B cell (primary cell): ENCODE measurements around the gene TTC9C.

Source experiments
- EZH2 ChIP-seq: IDR thresholded peaks from 2 replicates; pipeline ENCODE4 v1.6.1; 2012; ENCODE audit warnings: borderline replicate concordance, low read depth, mild to moderate bottlenecking, moderate library complexity, low read length; ENCODE audit not compliant: insufficient read depth, poor library complexity, severe bottlenecking
- TF ChIP-seq, protein P1 (sequence below): fragments of 200-600 bp; IDR thresholded peaks from one replicate; pipeline ENCODE4 v1.8.0; 2022; ENCODE audit warnings: antibody characterized with exemption, mild to moderate bottlenecking

DNA sequence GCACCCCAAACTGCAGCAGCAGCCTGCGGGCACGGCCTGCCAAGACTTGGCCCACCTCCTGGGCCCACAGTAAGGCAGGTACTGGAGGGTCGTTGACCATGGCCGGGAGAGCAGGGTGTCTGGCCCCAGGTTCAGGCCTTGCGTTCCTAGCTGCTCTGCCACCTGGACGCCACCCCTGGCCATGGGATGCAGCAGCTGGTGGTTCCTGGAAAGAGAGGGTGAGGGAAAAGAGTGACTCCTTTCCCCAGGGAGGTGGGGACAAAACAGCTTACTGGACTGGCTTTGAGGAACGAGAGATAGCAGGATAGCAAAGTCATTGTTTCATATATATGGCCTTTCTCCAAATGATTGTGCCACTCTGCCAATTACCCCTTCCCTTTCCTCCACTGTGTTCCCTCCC lies 22.9 kb upstream of the TTC9C start:
- TF ChIP-seq, protein P1, sequence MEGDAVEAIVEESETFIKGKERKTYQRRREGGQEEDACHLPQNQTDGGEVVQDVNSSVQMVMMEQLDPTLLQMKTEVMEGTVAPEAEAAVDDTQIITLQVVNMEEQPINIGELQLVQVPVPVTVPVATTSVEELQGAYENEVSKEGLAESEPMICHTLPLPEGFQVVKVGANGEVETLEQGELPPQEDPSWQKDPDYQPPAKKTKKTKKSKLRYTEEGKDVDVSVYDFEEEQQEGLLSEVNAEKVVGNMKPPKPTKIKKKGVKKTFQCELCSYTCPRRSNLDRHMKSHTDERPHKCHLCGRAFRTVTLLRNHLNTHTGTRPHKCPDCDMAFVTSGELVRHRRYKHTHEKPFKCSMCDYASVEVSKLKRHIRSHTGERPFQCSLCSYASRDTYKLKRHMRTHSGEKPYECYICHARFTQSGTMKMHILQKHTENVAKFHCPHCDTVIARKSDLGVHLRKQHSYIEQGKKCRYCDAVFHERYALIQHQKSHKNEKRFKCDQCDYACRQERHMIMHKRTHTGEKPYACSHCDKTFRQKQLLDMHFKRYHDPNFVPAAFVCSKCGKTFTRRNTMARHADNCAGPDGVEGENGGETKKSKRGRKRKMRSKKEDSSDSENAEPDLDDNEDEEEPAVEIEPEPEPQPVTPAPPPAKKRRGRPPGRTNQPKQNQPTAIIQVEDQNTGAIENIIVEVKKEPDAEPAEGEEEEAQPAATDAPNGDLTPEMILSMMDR = no peak
- TF ChIP-seq EZH2 = no peak
